ENCODE data around the gene CD2.
"Not testable (repeated sequence)": the region's sequence is repeated elsewhere in the genome, so short reads cannot be mapped to it uniquely, and the experiment has no call there.

The CD2 gene

DNA sequence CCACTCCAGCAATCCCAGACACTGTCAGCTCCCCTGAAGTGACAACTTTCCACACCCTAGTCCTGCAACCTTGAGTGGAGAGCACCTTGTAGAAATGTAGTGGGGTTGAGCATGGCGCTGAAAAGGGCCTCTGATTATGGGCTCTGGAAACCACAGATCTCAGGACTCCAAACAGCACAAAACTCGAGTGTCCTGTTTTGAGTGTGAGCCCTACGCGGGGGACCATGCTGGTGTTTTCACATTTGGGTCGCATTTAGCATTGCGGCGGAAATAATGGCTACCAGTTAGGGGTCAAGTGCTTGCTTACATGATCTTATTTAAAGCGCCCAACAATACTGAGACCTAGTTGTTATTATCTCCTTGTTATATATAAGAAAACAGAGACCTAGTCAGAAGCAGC lies 1.9 kb downstream of the CD2 start:
- H3K4me3 ChIP-seq (ENCODE audit: low read depth, low read length) = not testable (repeated sequence)

DNA sequence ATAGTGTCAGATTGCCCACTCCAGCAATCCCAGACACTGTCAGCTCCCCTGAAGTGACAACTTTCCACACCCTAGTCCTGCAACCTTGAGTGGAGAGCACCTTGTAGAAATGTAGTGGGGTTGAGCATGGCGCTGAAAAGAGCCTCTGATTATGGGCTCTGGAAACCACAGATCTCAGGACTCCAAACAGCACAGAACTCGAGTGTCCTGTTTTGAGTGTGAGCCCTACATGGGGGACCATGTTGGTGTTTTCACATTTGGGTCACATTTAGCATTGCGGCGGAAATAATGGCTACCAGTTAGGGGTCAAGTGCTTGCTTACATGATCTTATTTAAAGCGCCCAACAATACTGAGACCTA lies 4.2 kb downstream of the CD2 start:
- H3K4me3 ChIP-seq (ENCODE audit: low read depth, low read length) = not testable (repeated sequence)

DNA sequence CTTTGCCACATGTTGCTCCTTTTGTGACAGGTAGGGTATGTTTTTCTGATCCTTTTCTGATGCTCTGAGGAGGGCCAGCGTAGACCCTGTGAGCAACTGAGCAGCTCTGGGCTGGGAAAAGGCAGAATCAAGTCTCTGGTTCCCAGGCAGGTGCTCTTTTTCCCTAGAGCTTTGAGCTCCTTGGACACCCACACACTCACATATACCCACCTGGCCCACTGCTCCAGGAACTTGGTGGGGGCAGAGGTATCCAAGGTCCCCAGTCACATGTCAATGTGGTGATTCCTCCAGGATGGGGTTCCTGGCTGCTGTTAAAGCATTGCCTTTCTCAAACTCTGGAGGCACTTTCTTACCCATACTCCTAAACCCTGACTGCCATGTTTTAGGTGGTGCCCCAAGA lies 5.4 kb downstream of the CD2 start:
- H3K4me3 ChIP-seq (ENCODE audit: low read depth, low read length) = no peak overlapping the region

DNA sequence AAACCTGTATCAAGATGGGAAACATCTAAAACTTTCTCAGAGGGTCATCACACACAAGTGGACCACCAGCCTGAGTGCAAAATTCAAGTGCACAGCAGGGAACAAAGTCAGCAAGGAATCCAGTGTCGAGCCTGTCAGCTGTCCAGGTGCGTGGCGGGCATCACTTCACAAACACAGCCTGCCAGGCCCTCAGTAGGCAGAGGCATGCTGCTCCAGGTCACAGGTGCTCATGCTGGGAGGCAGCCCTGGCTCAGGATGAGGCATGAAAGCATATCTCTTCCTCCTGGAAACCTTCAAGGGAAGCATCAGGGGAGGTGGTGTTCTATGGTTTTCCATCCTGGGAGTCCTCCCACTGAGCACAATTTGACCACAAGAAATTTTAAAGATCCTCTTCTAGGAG lies 6.3 kb downstream of the CD2 start:
- H3K4me3 ChIP-seq (ENCODE audit: low read depth, low read length) = no peak overlapping the region

DNA sequence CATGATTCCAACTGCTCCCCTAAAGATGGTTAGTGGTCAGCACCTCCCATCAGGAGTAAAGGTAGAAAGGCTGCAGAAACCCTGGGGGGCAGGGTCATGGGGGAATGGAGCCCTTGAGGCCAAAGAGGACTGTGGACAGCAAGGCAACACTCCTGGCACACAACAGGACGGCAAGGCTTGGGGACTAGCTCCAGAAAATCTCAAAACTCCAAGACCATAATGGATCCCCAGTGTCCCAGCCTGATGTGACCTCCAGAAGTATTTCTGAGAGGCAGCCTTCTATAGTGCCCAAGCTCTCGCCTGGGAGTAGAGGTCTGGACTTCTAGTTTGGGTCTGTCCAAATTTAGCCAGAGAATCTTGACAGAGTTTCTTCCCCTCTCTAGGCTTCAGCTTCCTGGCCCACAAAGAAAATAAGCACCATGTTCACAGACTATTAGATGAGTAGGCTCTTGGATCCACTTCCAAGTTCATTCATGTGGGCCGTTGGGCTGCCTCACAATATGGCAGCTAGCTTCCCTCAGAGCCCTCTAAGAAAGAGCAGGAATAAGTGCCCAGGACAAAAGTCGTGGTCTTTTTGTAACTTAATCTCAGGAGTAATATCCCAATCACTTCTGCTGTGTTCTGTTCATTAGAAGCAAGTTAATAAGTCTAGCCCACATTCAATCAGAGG lies 6.9 kb downstream of the CD2 start:
- no peak overlapping the region for H3K4me3 ChIP-seq (ENCODE audit: low read depth, low read length)

DNA sequence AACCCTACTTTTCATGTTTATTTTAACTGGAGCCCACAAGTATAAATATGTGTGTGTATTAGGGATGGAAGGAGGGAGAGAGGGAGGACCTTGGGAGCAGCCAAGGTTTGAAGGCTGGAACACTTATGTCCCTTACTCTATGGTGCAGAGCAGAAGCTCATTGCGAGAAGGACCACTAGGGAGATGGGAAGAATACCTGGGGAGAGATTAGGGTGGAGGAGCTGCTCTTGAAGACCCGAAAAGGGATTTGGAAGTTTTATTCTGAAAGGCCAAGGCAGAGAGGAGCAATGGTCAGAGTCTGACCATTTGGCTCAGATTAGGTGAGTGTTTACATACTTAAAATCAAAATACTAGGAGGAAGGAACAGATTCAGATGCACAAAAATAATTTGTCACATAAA lies 8.1 kb downstream of the CD2 start:
- no peak overlapping the region for H3K4me3 ChIP-seq (ENCODE audit: low read depth, low read length)

- no peak overlapping the region for H3K4me3 ChIP-seq (ENCODE audit: low read depth, low read length)
Measured at GRCh38 chr1:116762781-116763115, 8.5 kb downstream of the CD2 start.

DNA sequence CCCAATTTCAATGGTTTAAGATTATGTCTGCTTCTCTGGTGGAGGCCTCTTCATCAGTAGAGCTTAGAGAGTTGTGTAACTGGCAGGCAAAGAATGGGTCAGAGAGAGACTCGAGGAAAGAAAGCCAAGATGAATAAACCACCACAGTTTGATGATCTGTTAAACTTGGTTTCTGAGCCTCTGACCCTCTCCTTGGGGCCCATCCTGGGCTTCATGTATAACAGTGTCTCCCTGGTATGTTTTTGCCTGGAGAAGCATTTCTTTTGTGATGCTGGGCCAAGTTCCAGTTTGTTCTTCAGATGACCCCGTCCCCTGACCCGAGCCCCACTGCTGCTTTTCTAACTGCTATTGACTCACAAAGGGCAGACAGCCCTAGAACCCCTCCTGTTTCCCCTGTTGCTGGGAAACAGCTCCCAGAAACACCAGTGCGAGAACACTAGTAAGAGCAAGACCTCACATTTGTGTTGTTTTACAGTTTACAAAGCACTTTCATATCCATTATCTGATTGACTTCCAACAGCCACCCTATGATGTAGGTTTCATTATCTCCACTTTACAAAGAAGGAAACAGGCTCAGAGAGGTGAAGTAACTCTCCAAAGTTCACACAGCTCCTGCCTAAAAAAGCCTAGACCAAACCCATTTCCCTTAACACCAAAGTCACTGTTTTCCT lies 9.0 kb downstream of the CD2 start:
- no peak overlapping the region for H3K4me3 ChIP-seq (ENCODE audit: low read depth, low read length)

DNA sequence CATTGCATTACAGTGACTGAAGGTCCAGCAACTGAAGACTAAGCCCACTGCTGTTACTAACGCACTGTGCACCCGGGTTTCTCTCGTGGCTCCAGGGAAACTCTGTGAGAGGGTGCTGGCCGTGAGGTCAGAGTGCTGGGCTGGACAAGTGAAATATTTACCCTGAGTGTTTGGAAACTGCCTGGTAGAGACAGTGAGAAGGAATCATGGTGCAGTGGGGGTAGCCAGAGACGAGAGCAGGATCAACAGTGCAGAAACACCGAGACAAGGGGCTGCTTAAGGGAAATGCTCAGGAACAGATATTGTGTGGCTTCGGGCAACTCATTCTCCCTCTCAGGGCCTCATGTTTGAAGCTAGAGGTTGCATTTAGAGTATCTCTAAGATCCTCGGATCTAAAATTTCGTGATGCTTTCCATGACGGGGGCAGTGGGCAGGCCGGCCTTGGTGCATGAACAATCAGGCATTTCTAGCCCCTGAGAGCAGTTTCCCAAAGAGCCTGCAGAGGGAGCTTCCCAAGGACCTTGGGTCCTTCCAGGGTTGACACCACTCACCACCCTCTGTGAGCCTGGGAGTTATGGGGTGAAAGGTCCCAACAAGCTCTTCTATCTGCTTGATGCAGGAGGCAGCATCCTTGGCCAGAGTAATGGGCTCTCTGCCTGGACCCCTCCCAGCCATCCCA lies 9.7 kb downstream of the CD2 start:
- H3K4me3 ChIP-seq (ENCODE audit: low read depth, low read length) = no peak overlapping the region

DNA sequence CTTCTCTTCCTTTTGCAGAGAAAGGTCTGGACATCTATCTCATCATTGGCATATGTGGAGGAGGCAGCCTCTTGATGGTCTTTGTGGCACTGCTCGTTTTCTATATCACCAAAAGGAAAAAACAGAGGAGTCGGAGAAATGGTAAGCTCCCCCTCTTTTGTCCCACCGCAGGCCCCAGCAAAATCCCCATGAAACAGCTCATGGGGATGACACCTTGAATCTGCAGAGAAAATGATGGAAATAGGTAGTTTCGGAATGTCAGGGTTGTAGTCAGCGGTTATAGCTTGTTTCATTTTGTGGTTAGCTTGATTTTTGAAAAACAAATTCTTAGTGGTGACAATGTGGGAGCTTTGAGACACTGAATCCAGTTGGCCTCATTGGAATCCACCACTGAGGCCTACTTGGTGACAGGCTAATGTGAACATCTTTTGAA lies 10.3 kb downstream of the CD2 start:
- H3K4me3 ChIP-seq (ENCODE audit: low read depth, low read length) = no peak overlapping the region

DNA sequence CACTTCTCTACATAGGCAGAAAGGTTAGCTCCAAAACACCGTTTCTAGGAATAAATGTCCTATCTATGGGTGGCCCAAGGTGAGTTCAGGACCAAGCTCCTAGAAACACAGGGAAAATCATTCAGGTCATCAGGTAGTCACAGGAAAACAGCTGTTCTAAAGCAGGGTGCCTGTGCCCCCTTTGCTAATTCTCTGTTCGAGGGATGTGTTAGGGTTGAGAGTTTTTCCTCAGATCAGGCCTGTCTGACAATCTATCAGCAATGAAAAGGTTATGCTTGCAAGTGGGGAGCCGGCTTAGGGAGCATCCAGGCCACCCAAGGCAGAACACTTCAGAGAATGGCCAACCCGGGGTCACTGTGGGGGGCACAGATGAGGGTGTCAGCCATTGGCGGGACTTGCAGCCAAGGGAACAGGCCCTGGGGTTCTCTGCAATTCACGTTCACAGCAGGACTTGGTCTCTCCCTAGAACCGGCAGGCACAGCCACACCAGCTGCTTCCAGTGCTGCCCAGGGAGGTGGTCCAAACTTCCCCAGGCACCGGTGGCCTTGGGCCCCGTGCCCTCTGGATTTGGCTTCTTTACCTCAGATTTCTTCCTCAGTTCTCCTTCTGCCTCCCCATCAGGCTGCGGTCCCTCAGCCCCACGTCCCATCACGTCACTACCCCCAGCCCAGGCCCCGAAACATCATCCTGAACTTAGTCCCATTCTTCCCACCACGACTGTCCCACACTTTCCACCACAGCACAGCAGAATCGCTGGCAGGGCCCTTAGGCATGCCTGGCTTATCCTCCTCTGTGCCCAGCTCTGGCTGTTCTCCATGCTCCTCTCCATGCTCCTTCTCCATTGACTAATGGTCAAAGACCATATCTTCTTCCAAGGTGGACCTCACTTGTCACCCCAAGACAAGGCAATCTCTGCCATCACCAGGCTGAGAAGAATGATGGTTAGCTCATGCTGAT lies 11.0 kb downstream of the CD2 start:
- H3K4me3 ChIP-seq (ENCODE audit: low read depth, low read length) = no peak overlapping the region

GRCh38 chr1:116765962-116766361 lies 11.7 kb downstream of the CD2 start:
- H3K4me3 ChIP-seq (ENCODE audit: low read depth, low read length) = no peak overlapping the region

DNA sequence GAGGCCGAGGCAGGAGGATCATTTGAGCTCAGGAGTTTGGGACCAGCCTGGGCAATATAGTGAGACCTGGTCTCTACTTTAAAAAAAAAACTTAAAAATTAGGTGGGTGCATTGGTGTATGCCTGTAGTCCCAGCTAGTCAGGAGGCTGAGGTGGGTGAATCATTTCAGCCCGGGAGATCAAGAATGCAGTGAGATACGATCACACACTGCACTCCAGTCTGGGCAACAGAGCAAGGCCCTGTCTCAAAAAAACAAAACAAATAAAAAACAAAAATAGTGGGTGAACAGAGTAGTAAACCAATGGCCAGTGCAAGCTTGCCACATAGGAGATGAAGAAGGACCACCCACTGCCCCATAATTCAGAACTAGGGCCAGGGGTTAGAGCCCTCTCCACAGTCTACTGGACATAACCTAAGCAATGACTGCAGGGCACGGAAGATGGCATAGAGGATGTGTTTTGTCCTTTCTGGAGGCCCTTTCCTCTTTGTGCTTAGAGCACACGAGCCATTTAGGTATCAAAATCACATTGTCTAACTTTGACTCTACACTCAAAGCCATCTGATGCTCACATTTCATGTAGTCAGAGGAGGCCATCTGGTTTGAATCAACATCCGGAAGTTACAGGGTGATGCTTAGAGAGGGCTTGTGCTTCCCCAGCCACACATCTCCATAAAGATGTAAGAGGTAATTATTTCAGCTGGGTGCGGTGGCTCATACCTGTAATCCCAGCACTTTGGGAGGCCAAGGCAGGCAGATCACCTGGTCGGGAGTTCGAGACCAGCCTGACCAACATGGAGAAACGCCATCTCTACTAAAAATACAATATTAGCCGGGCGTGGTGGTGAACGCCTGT lies 12.6 kb downstream of the CD2 start:
- no peak overlapping the region for H3K4me3 ChIP-seq (ENCODE audit: low read depth, low read length)

DNA sequence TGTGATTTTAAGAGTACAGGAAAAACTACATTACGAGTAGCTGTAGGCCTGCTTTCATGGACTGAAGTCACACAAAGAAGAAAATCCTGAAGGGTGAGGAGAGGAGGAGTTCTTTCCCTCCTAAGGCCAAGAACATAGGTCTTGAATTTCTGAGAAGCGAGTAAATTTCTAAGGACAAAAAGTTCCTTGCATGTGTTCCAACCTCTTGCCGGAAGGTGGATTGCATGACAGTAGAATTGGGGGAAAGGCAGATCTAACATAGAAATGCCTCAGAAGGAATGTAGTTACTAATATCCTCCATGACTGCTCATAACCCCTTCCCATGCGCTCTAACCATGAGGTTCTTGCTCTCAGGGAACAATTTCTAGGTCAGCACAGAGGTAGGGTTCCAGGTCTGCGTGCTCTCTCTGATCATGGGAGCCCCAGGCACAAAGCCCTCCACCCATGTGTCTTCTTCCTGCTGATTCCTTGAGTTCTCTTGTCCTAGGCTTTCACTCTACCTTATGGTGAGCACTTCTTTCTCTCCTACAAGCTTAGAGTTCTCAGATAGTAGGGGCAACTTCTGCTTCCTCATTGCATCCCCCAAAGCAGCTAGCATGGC lies 13.7 kb downstream of the CD2 start:
- no peak overlapping the region for H3K4me3 ChIP-seq (ENCODE audit: low read depth, low read length)

DNA sequence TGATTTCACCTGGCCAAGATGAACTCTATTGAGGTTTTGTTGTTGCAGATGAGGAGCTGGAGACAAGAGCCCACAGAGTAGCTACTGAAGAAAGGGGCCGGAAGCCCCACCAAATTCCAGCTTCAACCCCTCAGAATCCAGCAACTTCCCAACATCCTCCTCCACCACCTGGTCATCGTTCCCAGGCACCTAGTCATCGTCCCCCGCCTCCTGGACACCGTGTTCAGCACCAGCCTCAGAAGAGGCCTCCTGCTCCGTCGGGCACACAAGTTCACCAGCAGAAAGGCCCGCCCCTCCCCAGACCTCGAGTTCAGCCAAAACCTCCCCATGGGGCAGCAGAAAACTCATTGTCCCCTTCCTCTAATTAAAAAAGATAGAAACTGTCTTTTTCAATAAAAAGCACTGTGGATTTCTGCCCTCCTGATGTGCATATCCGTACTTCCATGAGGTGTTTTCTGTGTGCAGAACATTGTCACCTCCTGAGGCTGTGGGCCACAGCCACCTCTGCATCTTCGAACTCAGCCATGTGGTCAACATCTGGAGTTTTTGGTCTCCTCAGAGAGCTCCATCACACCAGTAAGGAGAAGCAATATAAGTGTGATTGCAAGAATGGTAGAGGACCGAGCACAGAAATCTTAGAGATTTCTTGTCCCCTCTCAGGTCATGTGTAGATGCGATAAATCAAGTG lies 14.3 kb downstream of the CD2 start:
- no peak overlapping the region for H3K4me3 ChIP-seq (ENCODE audit: low read depth, low read length)

- no peak overlapping the region for H3K4me3 ChIP-seq (ENCODE audit: low read depth, low read length)
Measured at GRCh38 chr1:116769104-116769452, 14.8 kb downstream of the CD2 start.

GRCh38 chr1:116769561-116769977 lies 15.3 kb downstream of the CD2 start:
- H3K4me3 ChIP-seq (ENCODE audit: low read depth, low read length) = no peak overlapping the region

GRCh38 chr1:116769994-116770393 lies 15.8 kb downstream of the CD2 start:
- no peak overlapping the region for H3K4me3 ChIP-seq (ENCODE audit: low read depth, low read length)

DNA sequence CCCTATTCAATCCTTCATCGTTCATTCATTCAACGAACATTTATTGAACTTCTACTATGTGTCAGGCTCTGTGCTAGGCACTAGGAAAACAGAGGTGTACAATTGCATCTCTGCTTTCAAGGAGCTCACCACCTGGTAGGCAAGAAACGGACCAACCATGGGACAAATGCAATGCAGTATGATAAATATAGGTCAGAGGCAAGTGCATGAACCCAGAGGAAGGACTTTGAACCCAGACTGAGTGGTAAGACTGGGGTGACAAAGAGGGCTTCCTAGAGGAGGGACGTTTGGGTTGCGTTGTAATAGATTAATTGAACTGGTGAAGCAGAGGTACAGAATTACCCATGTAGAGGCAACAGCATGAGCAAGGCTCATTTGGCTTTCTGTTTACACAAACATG lies 16.4 kb downstream of the CD2 start:
- no peak overlapping the region for H3K4me3 ChIP-seq (ENCODE audit: low read depth, low read length)
